GM21367 (cell line): ENCODE data around the gene ADGRL3.
"Not testable (repeated sequence)": the region's sequence is repeated elsewhere in the genome, so short reads cannot be mapped to it uniquely, and the experiment has no call there.

Experiments
- ATAC-seq: cut with Tn5 transposase; IDR thresholded peaks from one replicate; pipeline ENCODE4 v1.9.1; 2021; ENCODE audit not compliant: unreplicated experiment

ADGRL3 gene

DNA sequence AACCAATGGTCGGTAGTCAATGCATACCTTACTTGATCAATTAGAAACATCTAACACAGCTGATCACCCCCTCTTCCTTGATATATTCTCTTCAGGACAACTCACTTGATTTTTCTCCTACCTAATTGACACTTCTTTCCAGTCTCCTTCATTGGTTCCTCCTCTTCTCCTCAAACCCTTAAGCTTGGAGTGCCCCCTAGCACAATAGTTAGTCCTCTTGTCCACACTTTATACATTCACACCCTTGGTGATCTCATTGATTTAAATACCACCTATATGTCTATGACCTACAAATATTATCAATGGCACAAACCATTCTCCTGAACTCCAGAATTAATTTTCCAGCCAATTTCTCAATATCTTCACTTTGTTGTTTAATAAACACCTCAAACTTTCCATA is 724.0 kb downstream of the ADGRL3 start:
- no peak for ATAC-seq

DNA sequence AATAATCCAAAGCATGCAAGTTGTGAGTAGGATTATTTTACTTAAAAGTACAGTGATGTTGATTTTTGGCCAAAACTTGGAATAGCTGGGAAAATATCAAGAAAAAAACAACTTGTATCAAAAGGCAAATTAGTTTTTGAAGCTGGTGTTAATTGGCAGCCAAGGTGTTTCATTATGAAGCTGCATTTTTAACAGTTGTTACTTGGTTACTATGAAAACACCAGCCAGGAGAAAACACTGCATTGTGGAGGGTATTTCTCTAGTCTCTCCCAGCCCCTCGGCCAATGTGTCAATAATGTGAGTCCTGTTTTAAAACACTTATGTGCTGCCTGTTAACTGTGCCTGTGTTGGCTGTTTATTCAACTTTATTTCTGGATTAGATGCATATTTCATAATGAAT is 733.4 kb downstream of the ADGRL3 start:
- ATAC-seq, result no peak

DNA sequence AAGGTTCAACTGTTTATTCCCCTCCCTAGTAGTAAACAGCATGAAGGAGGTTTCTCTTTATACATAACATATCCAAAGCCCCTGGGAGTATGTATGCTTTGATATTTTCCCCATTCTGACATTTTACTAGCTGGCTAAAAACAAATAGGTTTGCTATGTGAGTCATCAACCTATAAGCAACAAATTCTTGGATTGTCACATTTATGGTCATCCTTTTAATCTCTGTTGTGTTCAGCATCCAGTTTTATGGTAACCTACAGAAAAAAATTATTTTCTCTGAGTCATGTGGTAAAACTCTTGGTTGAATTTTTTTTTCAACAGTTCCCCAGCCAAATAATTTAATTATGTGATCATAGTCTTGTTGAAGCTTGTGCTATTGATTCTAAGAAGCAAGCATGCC is 734.1 kb downstream of the ADGRL3 start:
- ATAC-seq, result no peak

DNA sequence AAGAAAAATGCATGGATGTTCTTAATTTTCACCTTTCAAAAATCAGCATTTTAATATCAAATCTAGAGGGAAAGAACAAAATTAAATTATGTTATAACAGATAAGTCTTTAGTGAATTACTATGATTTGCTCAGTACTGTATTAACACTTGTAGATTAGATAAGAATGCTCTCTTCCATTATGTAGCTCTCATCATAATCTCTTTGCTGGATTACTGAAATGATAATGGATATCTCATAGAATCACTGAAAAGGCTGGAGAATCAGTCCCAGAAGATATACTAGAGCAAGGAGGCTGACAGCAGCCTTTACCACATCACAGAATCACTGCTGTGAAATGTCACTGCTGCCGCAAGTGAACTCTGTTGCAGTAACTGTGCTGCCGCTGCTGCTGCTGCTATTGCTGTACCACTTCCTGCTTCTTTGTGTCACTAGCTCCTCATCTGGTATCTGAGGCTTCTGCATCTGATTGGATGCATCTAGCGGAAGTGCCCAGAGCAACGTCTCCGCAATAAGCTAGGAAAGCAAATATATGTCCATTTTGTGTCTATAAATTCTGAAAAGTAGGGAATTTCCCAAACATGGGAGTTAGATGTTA is 738.2 kb downstream of the ADGRL3 start:
- ATAC-seq, result no peak

DNA sequence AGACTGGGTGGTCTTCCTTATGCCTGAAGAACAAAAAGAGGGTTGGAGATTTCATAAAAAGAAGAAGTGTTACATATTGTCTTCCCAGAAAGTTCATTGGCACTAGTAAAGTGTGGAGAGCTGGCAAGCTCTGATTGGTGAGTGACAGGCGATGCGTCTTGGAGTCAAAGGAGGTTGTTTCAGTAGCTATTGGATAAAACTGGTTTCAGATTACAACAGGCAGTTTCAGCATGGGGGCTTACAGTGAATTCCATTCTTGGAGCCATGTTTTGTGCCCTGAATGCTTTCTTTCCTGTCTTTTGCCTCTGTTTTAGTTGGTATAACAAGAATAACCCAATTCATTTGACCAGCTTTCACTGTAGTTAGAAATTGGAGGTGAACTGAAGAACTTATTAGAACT is 750.5 kb downstream of the ADGRL3 start:
- ATAC-seq, result no peak

DNA sequence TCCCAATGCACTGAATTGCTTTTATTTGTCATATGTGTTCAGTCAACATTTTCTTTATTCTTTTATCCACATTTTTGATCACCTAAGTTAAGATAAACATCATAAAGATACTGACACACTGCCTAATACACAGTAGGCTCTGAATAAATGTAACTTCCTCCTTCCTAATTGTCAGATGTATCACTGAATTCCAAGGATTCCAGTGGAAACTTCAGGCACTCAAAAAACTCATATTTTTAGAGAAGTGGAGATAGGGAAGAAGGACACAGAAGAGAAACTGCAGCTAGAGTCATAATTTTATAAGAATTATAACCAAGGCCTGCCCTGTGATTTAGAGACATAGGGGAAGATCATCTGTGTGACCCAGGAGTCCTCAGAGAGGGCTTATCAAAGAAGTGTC is 753.3 kb downstream of the ADGRL3 start:
- ATAC-seq, result no peak

DNA sequence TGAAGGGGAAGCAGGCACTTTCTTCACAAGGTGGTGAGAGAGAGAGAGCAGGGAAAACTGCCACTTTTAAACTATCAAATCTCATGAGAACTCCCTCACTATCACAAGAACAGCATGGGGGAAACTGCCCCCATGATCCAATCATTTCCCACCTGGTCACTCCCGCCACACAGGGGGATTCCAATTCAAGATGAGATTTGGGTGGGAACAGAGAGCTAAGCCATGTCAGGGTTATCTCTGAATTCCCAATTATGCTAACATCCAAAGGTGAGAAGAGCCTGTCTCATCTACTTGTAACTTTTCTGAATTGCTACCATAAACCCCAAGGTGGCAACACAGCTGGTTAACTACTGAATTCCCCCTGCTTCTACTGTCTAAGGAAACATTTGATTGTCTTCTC is 758.5 kb downstream of the ADGRL3 start:
- ATAC-seq, result no peak

DNA sequence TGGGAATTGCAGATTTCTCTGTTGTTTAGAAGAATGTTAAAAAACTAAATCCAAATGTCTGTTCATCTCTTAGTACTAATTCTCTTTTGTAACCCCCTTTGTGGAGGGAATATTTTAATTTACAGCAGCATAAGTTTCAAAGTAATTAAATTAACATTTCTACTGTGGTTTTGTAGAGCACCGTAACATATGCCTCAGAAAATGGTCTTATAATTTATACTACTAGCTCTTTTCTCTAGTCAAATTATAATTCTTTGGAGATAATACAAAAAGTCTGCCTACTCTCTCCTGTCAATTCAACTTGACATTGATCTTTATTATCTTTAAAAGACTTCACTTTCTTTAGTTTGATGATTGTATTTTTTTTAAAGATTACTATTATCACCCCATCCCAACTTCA is 759.0 kb downstream of the ADGRL3 start:
- ATAC-seq, result no peak

DNA sequence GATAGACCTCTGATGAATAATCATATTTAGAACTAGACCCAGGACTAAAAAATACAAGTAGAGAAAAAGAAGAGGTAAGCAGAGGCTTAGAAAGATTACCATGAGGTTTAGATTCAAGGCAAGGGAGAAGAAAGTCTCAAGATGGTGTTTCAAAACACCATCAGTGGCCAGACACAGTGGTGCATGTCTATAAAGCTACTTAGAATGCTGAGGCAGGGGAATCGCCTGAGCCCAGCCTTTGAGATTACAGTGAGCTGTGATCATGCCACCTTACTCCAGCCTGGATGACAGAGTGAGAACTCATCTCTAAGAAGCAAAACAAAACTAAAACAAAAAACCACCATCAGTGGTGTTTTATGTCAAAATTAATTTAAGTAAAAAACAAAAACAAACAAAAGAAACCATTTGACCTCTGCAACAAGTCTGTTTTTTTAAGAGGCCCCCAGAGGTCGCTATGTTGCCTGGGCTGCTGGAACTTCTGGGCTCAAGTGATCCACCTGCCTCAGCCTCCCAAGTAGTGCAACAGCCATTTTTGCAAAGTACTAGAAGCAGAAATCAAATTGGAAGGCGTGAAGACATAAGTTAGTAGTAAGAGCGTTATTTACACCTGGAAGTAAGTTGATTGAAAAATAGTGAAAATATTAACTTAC is 784.3 kb downstream of the ADGRL3 start:
- no peak for ATAC-seq

DNA sequence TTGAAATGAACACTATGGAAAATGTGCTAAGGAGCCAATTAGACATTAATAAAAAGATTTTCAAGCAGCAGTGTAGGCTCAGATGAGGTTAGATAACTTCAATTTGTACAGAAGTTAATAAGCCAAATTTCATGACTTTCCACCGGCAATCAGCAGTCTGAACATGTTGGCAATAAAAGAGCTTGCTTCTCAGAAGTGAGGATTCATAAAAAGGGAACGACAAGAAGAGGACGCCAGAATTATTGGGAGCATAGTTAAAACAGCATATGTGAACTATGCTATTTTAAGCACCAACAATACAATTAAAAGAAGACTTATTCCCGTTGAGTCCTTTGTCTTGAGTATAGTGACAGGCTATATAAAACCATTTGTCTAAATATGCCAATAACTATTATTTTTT is 785.3 kb downstream of the ADGRL3 start:
- no peak for ATAC-seq

DNA sequence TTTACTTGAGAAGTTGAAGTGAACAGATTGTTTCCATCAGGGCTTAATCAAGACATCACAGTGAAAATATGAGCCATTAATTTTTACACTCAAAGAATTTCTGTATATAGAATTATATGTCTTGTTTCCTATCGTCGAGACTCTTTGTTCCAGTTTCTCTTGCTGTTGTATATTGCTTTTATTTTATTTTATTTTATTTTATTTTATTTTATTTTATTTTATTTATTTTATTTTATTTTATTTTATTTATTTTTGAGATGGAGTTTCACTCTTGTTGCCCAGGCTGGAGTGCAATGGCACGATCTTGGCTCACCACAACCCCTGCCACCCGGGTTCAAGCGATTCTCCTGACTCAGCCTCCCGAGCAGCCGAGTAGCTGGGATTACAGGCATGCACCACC is 786.8 kb downstream of the ADGRL3 start:
- not testable (repeated sequence) for ATAC-seq

DNA sequence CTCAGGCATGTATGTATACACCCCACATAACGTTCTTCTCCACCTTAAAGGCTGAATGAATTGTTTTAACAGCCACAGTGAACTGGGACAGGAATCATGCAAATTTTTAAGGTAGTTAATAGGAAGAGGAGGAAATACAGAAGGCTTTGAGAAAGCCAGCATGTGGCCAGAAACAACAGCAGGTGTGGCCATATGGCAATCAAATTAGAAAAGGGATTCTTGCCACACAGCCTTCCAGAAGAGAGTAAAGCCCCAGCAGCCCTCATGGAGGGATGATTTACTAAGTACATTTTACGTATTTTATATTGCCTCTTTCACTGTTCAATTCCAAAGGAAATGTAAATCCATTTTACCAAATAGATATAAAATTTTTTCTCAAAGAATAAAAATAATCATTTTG is 792.2 kb downstream of the ADGRL3 start:
- no peak for ATAC-seq

DNA sequence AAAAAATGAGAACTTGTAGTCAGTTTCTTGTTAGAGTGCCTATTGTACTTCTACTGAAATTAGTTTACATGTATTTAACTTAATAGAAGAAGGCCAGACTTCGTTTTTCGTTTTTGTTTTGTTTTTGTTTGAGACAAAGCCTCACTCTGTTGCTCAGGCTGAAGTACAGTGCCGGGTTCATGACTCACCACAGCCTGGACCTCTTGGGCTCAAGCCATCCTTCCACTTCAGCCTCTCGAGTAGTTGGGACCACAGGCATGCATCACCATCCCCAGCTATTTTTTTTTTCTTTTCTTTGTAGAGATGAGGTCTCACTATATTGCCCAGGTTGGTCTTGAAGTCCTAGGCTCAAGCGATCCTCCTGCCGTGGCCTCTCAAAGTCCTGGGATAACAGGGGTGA is 793.9 kb downstream of the ADGRL3 start:
- ATAC-seq, result no peak

DNA sequence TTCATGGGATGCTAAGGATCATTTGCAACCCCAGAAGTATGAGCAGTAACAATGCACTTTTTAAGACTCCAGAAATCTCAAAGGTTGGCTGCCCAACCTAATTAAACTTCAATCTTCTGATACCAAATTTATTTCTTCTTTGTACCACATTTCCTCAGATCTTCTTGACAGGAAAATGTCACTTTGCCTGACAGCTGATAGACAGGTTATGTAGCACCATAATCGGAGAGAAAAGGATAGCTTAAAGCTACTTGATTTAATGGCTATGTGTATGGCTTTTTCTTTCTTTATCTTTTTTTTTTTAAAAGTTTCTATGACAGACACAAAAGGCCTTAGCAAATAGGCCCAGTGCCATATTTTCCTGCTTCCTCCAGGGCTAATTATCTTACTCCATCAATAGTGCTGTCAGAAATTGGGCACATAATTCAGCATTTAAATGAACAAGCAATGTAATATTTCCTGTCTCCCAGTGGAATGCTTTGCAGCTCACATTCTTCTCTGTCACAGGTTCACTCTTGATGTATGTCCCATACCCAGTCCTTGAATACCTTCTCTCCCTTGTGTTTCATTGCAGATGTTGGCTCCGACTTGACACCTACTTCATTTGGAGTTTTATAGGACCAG is 795.7 kb downstream of the ADGRL3 start:
- ATAC-seq, result no peak

DNA sequence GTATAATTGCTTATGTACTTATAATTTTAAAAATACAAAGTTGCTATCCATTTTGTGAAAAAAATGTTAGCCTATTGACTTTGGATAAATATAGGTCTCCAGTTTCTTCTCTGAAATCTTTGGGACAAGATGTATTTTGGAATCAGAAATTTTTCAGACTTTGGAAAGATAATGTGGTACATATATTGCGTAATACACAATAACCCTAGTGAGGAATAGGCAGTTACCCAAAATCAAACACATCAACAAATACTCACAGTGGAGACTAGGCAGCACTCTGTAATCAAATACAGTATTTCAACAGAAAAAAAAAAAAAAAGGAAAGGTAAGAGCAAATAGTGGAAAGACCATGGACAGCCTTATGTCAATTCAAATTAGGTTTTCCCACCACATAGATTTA is 796.8 kb downstream of the ADGRL3 start:
- no peak for ATAC-seq

DNA sequence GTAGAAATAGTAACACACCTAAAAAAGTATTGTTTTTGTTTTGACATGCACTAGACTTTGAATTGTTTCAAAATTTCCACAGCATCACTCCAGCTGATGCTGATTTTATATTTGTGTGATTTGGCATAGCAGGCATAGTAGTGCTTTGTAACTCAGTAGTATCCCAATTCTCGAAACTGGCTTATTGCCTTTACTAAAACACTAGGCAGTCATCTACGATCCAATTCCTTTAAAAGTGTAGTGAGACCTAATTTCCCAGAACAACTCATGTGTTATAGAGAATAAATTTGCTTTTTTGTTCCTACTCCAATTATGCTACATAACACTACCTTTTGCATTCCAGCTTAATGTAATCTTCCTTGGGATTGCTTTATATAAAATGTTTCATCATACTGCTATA is 797.7 kb downstream of the ADGRL3 start:
- no peak for ATAC-seq

DNA sequence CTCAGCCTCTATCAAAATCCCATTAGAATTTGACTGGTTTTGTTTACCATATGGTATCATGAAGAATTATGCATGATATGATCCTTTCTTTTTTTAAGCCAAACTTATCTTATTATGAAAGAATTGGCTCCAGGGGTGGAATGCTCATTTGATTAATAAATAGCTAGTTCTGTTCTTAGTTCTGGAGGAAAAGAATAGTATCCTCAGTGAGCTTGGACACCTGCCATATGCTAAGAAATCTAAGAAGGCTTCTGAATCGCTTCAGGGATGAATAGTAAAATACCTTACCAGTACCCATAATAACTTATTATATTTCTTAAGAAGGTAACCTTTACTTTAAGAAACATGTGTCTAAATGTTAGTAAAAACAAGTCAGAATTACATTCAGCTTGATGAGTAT is 803.6 kb downstream of the ADGRL3 start:
- no peak for ATAC-seq

DNA sequence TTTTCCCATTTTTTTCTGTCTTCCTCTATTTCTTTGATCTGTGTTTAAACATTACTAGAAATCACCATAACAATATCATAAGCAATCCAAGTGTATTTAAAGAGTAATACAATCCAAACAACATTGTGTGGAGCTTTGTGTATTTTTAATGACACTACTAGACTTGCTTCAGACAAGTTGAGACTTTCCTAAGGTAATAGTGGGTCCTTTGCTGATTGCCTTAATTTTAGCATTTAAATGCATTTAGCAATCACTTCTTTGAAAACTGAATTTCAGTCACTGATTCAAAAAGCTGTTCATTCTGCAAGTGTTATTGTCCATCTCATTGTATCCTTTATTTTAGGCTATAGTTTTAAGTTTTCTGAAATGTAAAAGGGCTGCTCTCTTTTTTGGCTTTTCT is 804.8 kb downstream of the ADGRL3 start:
- no peak for ATAC-seq

DNA sequence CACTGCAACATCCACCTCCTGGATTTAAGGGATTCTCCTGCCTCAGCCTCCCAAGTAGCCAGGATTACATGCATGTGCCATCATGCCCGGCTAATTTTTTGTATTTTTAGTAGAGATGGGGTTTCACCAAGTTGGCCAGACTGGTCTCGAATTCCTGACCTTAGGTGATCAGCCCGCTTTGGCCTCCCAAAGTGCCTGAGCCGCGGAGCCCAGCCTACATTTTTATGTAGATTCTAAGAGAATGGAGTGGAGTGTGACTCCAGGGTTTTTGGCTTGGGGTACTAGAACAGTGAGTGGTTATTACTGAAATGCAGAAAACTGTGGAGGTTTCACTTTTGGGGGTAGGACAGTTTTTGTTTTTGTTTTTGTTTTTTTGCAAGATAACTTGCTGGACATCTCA is 806.0 kb downstream of the ADGRL3 start:
- ATAC-seq, result no peak

DNA sequence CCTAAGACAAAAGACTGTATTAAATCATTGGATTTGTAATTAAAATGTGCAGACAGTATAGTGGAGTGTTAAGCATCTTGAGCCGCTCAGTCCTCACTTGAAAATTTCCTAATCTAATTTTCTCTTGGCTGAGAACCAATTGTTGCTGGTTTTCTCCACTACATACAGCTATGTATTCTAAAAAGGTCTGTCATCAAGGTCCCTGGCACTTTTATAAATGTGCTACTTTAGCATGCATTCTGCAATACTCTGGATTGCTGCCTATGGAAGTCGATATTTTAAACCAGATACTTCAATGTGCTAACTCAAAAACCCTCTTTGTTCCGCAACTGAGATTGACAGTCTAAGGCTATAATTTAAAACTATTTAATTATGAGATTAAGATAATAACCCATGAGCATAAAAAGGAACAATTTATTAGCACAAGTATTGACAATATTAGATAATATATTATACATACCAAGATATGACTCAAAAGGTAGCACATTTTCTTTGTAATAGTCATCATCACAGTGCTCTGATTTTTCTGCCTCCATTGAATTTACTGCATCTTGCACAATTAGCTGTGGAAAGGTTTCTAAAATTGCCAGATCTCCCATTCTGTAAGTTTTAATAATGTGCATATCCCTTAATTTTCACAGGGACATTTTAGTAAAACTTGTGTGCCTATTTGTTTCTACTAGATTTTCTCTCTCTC is 815.1 kb downstream of the ADGRL3 start:
- ATAC-seq, result no peak

DNA sequence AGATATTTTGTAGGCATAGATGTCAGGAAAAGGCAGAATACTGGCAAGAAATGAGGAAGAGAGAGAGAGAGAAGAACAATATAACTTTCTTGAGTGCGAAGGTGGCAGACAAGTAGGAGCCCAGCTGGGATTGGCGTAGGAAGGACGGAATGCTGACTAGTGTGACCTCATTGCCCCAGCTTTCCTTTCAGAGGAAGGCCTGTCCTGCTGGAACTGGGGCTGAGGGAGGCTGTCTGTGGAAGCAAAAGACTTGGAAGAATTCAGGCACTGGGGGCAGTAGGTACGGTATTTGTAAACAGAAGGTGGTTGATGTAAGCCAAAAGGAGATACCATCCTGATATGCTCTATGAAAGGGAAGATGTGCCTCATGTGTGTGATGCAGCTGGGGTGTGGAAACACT is 818.4 kb downstream of the ADGRL3 start:
- ATAC-seq, result no peak

DNA sequence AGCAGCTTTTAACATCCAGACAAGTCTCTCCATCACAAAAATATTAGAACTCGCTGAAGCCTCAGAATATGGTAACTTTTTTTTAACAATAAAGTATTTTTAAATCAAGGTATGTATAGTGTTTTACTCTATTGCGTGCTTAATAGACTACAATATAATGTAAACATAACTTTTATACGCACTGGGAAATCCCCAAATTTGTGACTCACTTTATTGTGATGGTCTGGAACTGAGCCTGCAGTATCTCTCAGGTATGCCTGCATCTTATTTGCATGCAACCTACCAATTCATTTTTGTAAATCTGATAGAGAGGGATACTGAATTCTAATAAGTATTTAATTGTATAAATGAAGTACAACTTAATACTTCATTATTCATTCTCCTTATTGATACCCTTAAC is 823.5 kb downstream of the ADGRL3 start:
- no peak for ATAC-seq
